Left hindlimb (tissue), 1 donor: Measurements from ENCODE around the gene SPHKAP.
"Not testable (repeated sequence)": the region's sequence is repeated elsewhere in the genome, so short reads cannot be mapped to it uniquely, and the experiment has no call there.

Source experiments
- DNase-seq: peaks from one replicate; pipeline ENCODE4 v3.0.0-alpha.2; 2018

SPHKAP gene

DNA sequence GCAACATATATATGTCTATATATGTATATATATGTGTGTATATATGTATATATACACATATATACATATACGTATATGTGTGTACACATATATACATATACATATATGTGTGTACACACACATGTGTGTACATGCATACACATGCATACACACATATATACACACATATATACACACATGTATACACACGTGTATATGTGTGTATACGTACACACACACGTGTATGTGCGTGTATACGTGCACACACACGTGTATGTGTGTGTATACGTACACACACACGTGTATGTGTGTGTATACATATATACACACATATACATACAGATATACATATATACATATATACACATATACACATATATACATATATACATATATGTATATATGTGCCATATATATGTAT, 89.4 kb downstream of the SPHKAP start:
- DNase-seq, result no peak

DNA sequence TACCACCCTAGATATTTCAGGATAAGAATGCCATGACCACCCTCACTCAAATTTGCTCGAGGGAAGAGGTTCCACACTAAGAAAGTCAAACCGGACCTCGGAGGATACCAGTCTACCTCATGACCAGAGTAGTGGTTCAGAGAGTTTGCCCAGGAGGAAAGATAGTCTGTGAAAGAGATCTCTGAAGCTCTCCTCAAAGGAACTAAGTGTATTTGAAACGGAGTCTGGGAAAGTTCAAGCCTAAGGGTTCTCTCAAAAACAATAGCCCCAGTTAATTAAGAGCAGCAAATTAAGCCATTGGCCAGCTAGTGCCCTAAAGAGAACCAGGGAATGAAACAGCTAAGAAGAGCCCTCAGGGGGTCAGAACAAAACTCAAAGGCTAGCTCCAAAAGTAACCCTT, 94.9 kb downstream of the SPHKAP start:
- no peak for DNase-seq

DNA sequence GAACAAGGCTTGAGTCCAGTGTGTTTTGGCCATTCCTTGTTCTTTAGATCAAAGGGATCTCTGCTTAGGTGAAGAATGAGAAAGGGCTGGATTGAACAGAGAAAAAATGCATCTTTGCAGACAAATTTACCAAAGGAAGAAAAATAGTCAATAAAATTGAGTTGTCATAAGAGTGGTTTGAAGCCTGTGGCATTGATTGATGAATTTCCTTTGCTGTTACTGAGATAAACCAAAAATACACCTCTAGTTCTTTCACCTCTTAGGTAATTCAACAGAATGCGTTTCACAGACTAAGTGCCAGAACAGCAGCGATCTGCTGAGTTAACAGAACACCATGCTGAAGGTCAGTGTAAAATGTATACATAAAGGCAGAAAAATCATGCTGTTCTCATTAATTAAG, 96.8 kb downstream of the SPHKAP start:
- DNase-seq, result no peak

DNA sequence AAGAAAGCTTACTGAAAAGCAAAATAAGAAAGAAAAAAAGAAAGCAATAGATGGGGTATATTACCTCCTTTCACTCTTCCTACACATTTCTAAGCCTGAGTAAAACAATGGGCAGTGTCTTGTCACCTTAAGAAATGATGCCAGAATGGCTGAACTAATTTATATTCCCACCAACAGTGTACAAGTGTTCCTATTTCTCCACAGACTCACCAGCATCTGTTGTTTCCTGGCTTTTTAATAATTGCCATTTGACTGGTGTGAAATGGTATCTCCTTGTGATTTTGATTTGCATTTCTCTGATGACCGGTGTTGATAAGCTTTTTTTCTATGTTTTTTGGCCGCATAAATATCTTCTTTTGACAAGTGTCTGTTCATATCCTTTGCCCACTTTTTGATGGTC, 98.4 kb downstream of the SPHKAP start:
- no peak for DNase-seq

DNA sequence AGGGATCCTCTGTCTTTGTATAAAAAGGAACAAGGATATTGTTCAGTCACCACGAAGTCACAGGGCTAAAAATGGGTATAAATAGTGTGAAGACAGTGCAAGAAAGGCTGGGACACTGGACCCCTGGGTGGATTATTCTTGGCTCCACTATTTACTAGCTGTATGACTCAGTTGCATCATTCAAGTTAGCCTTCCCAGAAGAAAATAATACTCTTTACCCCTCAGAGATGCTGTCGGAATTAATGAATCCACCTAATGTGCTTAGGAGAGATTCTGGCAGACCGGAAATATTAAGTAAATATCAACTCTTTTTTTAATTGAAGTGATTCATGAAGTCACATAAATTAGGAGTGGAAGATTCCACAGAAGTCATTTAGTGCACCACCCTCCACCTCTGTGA, 98.9 kb downstream of the SPHKAP start:
- DNase-seq, result no peak

DNA sequence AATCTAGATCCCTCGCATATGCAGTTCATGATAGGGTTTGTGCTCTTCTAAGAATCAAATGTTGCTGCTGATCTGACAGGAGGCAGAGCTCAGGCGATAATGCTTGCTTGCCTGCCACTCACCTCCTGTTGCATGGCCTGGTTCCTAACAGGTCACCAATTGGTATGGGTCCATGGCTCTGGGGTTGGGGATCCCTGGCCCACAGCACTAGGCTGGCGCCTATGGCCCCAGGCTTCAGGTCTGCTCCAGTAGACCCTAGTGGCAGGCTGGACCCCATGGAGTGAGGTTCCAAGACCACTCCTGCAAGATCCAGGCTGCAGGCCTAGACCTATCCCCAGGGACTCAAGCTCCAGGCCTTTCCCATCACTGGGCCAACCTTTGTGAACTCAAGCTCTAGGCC, 102.3 kb downstream of the SPHKAP start:
- no peak for DNase-seq

DNA sequence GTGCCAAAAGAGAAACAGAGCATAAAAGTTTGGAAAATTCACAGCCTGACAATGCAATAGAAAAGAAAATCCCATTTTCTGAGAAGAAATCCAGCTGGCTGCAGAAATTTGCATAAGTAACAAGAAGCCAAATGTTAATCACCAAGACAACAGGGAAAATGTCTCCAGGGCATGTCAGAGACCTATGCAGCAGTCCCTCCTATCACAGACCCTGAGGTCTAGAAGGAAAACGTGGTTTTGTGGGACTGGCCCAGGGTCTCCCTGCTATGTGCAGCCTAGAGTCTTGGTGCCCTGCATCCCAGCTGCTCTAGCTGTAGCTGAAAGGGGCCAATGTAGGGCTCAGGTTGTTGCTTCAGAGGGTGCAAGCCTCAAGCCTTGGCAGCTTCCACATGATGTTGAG, 104.8 kb downstream of the SPHKAP start:
- not testable (repeated sequence) for DNase-seq

DNA sequence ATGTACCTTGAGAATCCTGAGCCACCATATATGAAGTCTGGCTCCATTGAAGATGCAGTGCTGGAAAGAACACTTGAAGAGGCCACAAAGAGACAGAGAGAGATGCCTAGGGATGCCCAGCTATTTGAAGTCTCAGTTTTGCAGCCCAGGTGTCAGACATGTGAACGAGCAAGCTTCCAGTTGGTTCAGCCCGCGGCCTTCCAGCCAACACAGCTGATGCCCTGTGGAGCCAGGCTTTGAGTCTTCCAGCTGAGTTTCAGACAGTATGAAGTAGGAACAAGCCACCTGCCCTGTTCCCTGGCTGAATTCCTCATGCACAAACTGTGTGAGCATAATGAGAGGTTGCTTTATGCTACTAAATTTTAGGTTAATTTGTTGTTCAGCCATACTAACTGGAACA, 108.8 kb downstream of the SPHKAP start:
- no peak for DNase-seq

DNA sequence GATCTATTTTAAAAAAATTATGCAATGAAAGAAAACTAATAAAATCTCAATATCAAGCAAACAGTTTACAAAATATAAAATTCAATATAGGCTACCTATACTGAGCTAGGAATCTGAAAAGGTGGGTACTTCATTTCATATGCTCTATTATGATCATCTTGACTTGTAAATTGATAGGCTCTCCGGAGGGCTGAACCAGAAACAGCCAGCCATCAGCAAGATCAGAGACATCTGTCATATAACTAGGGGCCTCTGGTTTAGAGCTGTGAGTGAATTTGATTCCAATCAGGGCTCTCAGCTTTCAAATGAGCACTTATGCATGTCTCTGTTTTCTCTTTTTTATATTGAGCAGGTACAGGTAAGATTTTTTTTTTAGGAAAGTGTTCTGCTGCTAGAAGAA, 114.2 kb downstream of the SPHKAP start:
- no peak for DNase-seq

DNA sequence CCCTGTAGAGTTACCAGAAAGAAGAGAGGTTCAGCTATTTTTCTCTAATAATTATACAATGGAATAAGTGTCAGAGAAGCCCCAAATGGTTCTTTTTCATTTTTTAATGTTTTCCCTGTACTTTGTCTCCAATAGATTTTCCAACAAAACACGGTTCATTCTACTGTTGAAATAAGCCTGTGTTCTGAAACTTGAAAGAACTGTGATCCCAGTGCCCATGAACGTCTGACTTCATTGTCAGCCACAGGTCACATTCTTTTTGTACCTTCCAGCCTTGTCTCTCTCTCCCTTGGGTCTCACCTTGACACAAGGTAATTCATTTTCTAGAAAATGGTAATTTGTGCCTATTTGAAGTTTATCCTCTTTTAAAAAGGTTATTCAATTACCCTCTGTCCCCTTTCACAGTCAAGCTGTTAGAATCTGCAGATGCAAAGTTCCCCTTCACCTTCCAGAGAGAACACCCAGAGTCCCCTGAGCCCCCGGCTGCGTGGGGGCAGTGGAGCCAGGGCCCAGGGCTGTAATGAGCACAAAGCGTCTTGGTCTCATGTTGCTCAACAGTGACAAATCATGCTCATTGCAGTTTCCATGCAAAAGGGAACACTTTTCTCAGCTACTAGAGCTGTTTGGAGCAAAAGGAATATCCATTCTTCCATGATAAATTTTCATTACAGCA, 115.2 kb downstream of the SPHKAP start:
- DNase-seq, result no peak

DNA sequence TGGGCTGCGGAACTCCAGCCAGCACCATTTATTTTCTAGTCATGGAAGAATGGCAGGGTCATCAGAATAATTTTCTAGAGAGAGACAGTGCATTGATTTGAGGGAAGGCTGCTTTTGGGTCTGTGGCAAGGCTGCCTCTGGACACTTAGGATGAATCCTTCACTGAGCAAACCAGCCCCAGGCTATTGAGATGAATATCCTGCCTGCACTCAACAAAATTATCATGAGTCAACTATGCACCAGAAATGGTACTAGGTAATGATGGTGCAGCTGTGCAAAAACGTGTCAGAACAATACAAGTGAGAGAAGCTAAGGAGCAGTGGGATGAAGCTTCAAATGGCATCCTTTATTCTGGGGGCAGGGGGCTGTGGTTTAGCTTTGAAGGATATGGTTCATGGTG, 115.8 kb downstream of the SPHKAP start:
- DNase-seq, result no peak

DNA sequence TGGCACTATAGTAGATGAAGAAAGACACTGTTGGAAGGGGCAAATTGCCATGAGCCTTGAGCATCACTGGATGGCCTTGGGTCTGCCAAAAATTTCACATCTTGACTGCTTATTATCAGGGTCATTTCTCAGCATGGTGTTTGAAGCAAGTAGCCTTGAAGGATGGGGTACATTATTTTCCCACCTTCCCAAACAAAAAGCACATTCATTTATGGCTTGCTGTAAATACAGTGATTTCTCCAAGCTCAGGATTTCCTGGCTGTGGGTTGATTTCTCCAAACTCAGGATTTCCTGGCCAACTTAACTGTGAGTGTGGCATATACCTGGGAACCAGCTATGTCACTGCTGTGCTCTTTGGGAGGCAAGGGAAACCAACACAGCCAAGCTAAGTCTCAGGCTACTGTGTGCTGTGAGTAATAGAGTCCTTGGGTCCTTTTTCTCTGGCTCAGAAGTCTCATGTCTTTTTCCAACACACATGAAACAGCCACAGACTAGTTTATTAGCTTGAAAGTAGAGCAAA, 116.6 kb downstream of the SPHKAP start:
- DNase-seq, result no peak

DNA sequence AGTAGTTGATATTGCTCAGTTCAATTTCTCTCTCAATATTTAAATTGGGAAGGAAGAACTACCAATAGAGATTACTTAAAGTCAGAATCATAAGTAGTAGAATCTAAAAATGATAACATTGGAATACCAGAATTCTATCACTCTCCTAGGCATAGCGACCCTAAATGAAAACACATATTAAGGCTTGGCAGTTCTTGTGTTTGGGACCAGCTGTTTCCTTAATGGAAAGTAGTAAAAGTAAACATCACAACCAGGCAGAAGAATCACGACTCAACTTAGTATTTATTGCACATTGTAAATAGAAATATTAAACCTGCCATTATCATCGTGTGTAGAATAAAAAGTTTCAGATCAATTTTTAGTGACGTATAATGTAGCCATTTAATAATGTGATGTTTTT, 117.5 kb downstream of the SPHKAP start:
- no peak for DNase-seq

DNA sequence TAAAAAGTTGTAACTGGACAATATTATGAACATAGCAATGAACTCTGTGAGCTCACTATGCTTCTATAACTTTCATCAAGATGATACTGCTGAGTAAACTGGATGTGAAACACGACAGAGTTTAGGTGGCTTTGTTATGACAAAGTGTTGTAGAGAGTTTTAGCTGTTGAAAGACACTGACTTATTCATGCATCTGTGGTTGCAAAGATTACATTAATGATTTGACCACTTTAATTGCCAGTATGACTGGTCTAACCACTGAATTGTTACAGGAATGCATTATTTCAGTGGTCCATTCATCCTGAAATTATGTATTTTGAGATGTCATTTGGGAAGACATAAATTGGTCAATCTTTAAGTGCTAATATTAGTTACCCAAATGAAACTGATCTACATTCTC, 117.9 kb downstream of the SPHKAP start:
- no peak for DNase-seq

DNA sequence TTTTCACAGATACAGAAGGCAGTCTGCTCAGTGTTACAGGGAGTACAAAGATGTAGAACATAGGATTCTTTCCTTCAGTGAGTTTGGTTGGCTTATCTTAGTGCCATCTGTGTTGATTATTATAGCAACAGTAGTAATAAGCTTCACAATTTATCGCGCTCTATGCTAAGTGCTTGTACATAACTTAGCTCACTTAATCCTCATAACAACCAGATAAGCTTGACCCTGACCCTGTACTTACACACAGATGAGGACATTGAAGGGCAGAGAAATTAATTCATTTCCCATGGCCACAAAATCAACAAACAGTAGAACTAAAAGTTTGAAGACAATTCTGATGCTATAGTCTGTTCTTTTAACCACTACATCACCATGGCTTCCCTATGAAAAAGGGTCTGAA, 121.8 kb downstream of the SPHKAP start:
- DNase-seq, result no peak

DNA sequence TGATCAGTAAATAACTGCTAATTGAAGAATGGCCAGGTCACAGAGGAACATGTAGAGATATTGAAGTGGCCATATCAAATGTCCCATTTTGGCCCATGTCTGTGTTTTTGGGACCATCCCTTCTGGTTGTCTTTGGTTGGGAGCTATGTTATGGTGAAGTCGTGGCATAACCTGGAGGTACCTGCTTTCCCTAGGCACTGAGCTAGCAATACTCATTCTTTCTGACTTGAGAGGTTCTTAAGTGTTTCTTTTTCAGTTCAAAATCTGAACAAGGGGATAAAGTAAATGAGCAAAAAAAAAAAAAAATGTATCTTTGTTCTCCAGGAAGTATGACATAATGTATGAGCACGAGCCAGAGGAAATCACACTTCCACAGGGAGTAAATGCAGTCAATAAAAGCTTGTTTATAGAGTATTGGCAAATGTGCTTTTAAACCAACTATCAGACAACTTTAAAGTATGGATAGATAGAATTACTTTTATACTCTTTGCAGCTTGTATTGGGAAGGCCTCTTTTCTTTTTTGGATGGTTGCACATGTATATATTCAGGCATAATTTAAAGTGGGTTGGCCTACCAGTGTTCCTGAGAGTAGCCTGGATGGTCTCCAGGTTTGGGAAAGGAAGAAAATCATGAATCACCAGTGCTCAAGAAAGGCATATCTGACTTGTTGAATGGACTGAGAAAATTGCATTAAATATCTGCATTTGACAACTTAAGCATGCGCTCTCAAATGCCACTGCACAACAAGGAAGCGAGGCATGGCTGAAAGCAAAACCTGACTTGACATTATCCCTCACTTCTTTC, 125.0 kb downstream of the SPHKAP start:
- DNase-seq, result no peak

DNA sequence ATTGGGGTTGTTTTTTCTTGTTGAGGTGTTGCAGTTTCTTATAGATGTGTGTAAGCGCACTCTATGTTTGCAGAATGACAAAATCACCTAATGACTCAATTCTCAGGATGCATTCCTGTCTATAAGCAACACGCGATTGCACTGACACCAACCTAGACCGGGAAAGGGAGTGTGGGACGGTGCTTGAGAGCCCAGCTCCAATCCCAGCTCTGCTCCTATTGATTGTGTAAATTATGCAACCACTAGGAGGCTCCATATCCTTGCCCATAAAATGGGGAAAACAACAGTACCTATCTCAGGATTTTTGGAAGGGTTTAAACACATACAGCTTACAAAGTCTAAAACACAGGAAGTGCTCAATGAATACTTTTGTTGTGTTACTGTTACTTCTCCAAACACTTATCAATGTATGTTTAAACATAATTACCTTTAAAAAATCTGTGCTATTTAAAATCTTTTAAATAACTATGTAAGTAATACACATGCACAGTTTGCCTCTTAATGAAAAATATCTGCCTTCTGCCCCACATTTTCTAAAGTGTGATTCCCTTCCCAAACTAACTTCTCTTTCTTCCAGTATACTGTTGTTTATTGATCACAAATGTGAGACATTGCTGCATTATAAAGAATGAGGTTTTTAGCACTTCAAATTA, 132.5 kb downstream of the SPHKAP start:
- no peak for DNase-seq

DNA sequence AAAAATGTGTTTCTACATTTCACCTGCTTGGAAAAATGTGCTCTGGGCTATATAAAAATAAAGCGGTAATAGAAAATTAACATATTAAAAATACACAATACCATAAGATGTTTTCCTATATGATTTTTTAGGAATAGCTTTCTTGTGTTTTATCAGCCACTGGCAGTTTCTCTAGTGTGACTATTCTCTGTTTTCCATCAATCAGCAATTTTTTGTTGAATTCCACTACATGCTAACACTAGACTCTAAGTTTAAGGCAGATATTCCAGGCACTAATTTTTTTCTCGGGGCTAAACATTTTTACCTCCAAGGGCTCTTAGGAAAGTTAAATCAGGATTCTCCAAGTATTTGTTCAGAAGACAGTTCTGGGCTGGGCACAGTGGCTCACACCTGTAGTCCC, 140.5 kb downstream of the SPHKAP start:
- DNase-seq, result no peak

DNA sequence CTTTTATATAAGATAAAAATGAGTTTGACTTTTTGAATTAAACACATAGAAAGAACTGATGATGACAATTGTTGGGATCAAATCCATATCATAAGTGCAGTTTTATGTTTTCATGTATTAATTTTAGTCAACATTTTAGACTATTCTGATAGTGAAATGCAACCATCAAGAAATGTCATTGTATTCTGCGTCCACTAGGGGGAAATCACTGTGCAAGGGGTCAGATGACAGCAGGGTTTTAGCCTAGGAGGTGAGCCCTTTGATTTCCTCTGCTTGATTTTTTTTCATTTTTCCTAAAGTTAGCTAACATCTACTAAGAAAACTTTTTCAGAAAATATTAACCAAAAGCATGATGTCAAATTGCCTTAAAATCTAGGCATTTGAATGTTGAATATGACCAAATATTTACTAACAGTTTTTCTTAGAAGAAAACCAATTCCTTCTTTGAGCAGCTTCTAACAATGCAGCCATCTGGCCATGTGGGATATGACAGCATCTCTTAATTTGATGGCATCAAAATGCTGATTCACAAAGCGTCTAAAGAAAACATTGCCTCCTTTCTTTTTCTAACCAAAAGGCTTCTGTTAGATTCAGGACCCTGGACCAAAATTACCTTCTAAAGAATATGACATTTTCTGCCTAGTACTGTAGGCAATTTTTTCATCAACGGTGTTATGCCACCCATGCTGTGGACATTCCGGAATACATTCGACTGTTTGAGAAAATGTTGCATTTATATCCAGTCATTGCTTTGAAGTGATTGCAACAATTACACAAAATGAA, 141.5 kb downstream of the SPHKAP start:
- no peak for DNase-seq

DNA sequence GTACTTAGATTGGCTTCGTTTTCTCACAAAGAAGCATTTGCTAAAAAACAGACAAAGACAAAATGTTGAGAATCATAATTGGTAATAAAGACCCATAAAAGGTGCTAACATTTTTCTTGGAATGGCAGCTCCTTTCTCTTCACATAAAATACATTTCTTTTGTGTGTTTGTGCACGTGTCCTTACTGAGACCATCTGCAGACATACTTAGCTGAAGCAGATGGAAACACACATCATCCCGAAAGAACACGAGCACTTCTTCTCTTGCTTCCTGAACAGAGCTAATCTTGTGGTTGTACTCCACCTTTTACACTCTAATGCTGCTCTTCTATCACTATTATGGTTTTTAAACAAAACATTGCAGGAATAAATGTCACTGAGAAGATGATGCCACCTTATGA, 142.5 kb downstream of the SPHKAP start:
- no peak for DNase-seq

DNA sequence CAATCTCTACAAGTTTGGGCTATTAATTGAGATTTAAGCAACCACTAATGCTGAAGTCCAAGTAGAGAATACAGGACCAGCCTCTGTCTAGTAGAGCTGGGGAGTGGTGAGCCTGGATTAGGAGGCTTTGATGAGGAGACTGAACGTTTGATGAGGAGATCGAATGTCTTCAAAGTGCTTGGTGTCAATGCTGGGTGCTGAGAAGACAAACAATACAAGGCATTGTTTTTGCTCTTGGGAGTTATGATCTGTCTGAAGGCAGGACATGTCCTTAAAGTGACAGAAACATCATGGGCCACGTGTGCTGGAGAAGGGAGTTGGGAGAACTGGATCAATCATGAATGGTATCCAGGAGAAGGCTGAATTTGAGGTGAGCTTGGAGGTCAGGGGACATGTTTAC, 143.6 kb downstream of the SPHKAP start:
- DNase-seq, result no peak

DNA sequence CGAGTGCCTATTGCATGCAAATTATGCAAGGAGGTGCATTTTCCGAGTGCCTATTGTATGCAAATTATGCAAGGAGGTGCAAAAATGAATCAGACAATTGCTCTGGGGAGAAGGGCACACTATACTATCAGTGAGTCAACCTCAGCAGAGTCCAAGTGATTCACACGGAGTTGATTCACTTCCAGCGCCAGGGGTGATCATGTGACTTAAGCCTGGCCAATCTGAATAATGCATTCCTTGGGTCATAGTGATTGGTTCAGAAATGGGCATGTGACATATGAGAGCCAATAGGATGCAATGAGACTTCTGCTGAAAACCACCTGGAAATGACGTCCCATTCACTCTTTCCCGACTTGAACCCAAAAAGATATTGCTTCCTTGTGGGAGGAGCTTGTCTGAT, 157.9 kb downstream of the SPHKAP start:
- no peak for DNase-seq

DNA sequence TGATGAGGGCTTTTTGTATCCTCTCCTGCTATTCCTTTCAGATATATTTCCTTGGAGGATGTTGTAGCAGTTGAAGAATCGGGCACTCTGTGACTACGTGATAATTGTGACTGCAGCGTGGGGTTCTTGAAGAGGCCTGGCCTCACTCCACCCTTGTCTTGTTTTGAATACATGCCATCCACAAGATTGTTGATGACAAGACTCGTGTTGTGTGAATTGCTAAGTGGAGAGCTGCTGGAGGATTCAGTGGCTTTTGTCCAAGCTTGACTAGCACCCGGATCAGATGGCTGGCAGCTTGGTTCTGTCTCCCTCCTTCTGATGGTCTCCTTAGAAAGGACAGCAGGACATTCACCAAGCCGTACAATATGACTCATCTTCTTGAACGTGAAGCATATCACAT, 163.2 kb downstream of the SPHKAP start:
- DNase-seq, result no peak
